Mesendoderm (in vitro differentiated cells): ENCODE results near the gene OR2S2.

Experiments used
- DNase-seq: peaks from one replicate; pipeline ENCODE4 v3.0.0; 2013
- H2AK5ac ChIP-seq: 2 replicates; pipeline ENCODE4 v1.6.1; 2013; ENCODE audit warnings: low read length, inconsistent platforms
- H2BK120ac ChIP-seq: 2 replicates; pipeline ENCODE4 v1.6.1; 2013; ENCODE audit warnings: low read depth, mild to moderate bottlenecking, low read length, moderate library complexity, mixed read lengths
- H2BK15ac ChIP-seq: replicated peaks from 2 replicates; pipeline ENCODE4 v1.6.1; 2013; ENCODE audit warnings: low read depth, mild to moderate bottlenecking, moderate library complexity
- H2BK5ac ChIP-seq: 2 replicates; pipeline ENCODE4 v1.6.1; 2013; ENCODE audit warnings: low read length, inconsistent platforms
- H3K18ac ChIP-seq: 2 replicates; pipeline ENCODE4 v1.6.1; 2013; ENCODE audit warnings: mild to moderate bottlenecking, low read length, mixed read lengths
- H3K23ac ChIP-seq: one replicate; pipeline ENCODE4 v1.6.1; 2013; ENCODE audit warnings: low read length
- H3K27ac ChIP-seq: 2 replicates; pipeline ENCODE4 v1.5.1; 2013; ENCODE audit warnings: low read depth, mild to moderate bottlenecking, inconsistent platforms, low read length, moderate library complexity
- H3K27me3 ChIP-seq: 2 replicates; pipeline ENCODE4 v1.6.1; 2013; ENCODE audit warnings: low read length, control low read depth, mild to moderate bottlenecking, inconsistent platforms; ENCODE audit not compliant: insufficient read depth, poor library complexity
- H3K36me3 ChIP-seq: 2 replicates; pipeline ENCODE4 v1.6.1; 2013; ENCODE audit warnings: low read length, inconsistent platforms; ENCODE audit not compliant: control insufficient read depth, insufficient read depth
- H3K4ac ChIP-seq: one replicate; pipeline ENCODE4 v1.6.1; 2013; ENCODE audit warnings: low read depth, mild to moderate bottlenecking, low read length, moderate library complexity
- H3K4me1 ChIP-seq: 2 replicates; pipeline ENCODE4 v1.6.1; 2013; ENCODE audit warnings: low read depth, low read length, inconsistent platforms; ENCODE audit not compliant: control insufficient read depth
- H3K4me2 ChIP-seq: 2 replicates; pipeline ENCODE4 v1.6.1; 2013; ENCODE audit warnings: low read length
- H3K4me3 ChIP-seq: 2 replicates; pipeline ENCODE4 v1.5.1; 2013; ENCODE audit warnings: mild to moderate bottlenecking, low read length
- H3K56ac ChIP-seq: one replicate; pipeline ENCODE4 v1.6.1; 2013; ENCODE audit warnings: low read length
- H3K79me1 ChIP-seq: 2 replicates; pipeline ENCODE4 v1.6.1; 2013; ENCODE audit warnings: low read length, inconsistent platforms
- H3K79me2 ChIP-seq: 2 replicates; pipeline ENCODE4 v1.6.1; 2013; ENCODE audit warnings: mild to moderate bottlenecking, low read length; ENCODE audit not compliant: control insufficient read depth, insufficient read depth
- H3K9ac ChIP-seq: 2 replicates; pipeline ENCODE4 v1.6.1; 2013; ENCODE audit warnings: low read length, inconsistent platforms
- H4K5ac ChIP-seq: one replicate; pipeline ENCODE4 v1.6.1; 2013; ENCODE audit warnings: low read length
- H4K8ac ChIP-seq: one replicate; pipeline ENCODE4 v1.6.1; 2013; ENCODE audit warnings: low read depth, mild to moderate bottlenecking, control low read depth, low read length, moderate library complexity
- WGBS: extraction: QIAGEN DNeasy Blood & Tissue Kit; methylation state at CpG from one replicate; pipeline ENCODE4 v1.1.7; 2013; ENCODE audit warnings: low lambda C conversion rate, missing lambda C conversion rate; ENCODE audit not compliant: insufficient coverage; ENCODE audit errors: extremely low coverage; 5-methylcytosine and 5-hydroxymethylcytosine counted together

The OR2S2 gene

DNA sequence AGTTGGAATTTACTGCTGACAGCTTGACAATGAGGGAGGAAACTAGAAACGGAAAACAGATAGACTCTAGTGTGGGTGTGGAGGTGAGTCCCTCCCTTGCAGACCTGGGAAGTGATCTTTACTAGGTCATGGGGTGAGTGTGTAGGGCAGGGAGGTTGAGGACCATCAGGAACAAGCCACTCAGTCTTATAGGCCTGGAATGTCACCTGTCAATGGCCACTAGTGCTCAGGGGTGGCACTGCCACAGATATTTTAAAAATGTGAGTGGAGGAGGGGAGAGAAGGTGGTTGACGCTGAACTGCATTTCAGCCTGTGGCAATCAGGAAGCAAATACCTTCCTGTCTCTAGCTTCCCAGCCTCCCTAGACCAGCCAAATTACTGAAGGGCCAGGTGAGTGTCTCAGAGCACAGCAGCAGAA, 9.0 kb downstream of the OR2S2 start:
- H3K4me2 ChIP-seq = no peak overlapping the region
- no peak overlapping the region for H3K4ac ChIP-seq
- no peak overlapping the region for H2BK15ac ChIP-seq
- H4K8ac ChIP-seq = no peak overlapping the region
- H3K4me3 ChIP-seq = no peak overlapping the region
- no peaks in the 10 kb centered on the region for H3K36me3 ChIP-seq
- H3K79me1 ChIP-seq = no peaks in the 10 kb centered on the region
- no peak overlapping the region for H2AK5ac ChIP-seq
- H3K56ac ChIP-seq = no peak overlapping the region
- H2BK120ac ChIP-seq = no peak overlapping the region
- H3K27ac ChIP-seq = no peak overlapping the region
- H3K4me1 ChIP-seq = peaks cover 2% of the 10 kb centered on the region
- H3K79me2 ChIP-seq = no peaks in the 10 kb centered on the region
- H2BK5ac ChIP-seq = no peak overlapping the region
- no peak overlapping the region for H3K23ac ChIP-seq
- no CpG with 5 or more reads among the region's 2 CpGs for WGBS
- no peak overlapping the region for H4K5ac ChIP-seq
- no peak overlapping the region for H3K18ac ChIP-seq
- DNase-seq = peak; percentile 91
- no peak overlapping the region for H3K9ac ChIP-seq
- peaks cover 3% of the 10 kb centered on the region for H3K27me3 ChIP-seq

DNA sequence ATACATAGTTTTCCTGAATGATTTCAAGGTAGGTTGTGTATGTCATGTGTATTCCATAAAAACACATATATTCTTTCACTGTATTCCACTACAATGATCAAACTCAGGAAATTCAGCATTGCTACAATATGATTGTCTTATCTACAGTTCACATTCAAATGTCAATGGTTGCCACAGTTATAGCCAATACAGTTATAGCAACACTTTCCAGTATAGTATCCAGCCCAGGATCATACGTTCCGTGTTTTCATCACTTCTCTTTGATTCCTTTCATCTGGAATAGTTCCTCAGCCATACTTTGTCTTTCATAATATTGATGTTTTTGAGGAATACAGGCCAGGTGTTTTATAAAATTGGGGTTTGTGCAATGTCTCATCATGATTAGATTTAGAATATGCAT, 9.5 kb downstream of the OR2S2 start:
- WGBS = no CpG with 5 or more reads among the region's 2 CpGs
- Histone ChIP-seq H4K5ac (no peak overlapping the region), H3K18ac (no peak overlapping the region), H3K23ac (no peak overlapping the region), H4K8ac (no peak overlapping the region), H3K27ac (no peak overlapping the region), H3K79me1 (no peaks in the 10 kb centered on the region), H3K4me2 (no peak overlapping the region), H3K79me2 (no peaks in the 10 kb centered on the region), H2BK5ac (no peak overlapping the region), H3K4ac (no peak overlapping the region), H3K4me1 (peaks cover 2% of the 10 kb centered on the region), H3K4me3 (no peak overlapping the region), H3K56ac (no peak overlapping the region), H2AK5ac (no peak overlapping the region), H2BK15ac (no peak overlapping the region), H2BK120ac (no peak overlapping the region), H3K9ac (no peak overlapping the region), H3K36me3 (no peaks in the 10 kb centered on the region), H3K27me3 (peaks cover 4% of the 10 kb centered on the region)
- DNase-seq = no peak

DNA sequence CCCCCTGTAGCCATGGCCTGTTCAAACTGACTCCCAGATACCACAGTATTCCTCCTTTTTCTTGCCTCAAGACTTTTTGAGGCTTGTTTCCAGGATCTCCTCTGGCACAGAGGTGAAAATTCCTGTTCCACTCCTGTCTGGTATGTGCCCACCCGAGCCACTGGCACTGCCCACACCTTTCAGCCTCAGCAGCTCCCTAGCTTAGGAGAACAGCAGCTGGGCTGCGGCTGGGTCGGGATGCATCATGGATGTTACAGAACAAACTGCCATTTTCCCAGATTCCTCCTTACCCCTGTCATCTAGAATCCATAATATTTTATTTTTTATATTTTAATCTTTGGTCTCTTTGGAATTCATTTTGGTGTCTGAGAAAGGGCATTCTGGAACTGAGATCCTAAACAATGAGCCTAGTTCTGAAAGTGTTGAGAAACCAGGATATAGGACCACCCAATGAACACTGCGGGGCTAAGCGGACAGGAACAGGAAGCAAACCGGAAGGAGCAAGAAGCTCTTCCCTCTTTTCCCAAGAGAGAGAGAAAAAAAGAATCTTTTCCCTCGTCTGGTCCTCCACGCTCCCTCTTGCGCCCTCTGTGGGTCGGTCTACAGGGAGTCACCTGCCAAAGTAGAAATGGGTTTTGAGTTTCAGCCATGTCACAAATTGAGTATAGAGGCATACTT, 12.5 kb downstream of the OR2S2 start:
- Histone ChIP-seq H2BK120ac (no peak overlapping the region), H2BK5ac (no peak overlapping the region), H3K4me2 (no peak overlapping the region), H3K56ac (no peak overlapping the region), H3K4me1 (peaks cover 2% of the 10 kb centered on the region), H3K27me3 (peaks cover 4% of the 10 kb centered on the region), H3K27ac (no peak overlapping the region), H3K79me1 (no peaks in the 10 kb centered on the region), H4K8ac (peak overlapping the region; percentile 91), H2AK5ac (no peak overlapping the region), H4K5ac (peak overlapping the region; percentile 8), H2BK15ac (no peak overlapping the region), H3K4me3 (no peak overlapping the region), H3K4ac (no peak overlapping the region), H3K9ac (no peak overlapping the region), H3K23ac (no peak overlapping the region), H3K79me2 (no peaks in the 10 kb centered on the region), H3K18ac (no peak overlapping the region), H3K36me3 (no peaks in the 10 kb centered on the region)
- DNase-seq = peak; percentile 92
- WGBS = no CpG with 5 or more reads among the region's 10 CpGs

DNA sequence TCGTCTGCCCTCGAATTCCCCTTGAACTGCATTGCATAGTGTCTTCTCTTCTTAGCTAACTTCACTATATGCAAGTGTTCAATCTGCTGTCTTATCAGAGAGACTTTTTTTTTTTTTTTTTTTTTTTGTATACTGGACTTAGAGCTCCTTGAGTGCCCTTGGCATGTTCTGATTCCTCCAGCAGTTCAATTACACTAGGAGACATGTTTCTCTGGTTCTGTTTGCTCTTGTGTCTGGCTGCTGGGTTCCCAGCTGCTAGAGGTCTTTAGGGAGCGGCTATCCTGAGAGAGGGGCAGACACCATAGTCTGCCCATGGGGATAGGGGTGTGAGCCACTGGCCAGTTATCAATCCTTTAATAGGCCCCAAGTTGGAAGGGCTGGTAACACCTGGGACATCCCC, 13.1 kb downstream of the OR2S2 start:
- no peak for DNase-seq
- H3K56ac ChIP-seq = no peak overlapping the region
- no peak overlapping the region for H3K4ac ChIP-seq
- no peaks in the 10 kb centered on the region for H3K36me3 ChIP-seq
- no peak overlapping the region for H3K4me2 ChIP-seq
- peaks cover 2% of the 10 kb centered on the region for H3K4me1 ChIP-seq
- H3K27ac ChIP-seq = no peak overlapping the region
- H3K79me2 ChIP-seq = no peaks in the 10 kb centered on the region
- no peak overlapping the region for H2BK5ac ChIP-seq
- no peak overlapping the region for H4K5ac ChIP-seq
- H3K27me3 ChIP-seq = peaks cover 4% of the 10 kb centered on the region
- no peak overlapping the region for H3K9ac ChIP-seq
- no peak overlapping the region for H2AK5ac ChIP-seq
- no peak overlapping the region for H3K18ac ChIP-seq
- no peak overlapping the region for H3K23ac ChIP-seq
- no peak overlapping the region for H3K4me3 ChIP-seq
- no CpG with 5 or more reads among the region's 3 CpGs for WGBS
- H2BK15ac ChIP-seq = no peak overlapping the region
- no peaks in the 10 kb centered on the region for H3K79me1 ChIP-seq
- H4K8ac ChIP-seq = peak overlapping the region; percentile 91
- no peak overlapping the region for H2BK120ac ChIP-seq

DNA sequence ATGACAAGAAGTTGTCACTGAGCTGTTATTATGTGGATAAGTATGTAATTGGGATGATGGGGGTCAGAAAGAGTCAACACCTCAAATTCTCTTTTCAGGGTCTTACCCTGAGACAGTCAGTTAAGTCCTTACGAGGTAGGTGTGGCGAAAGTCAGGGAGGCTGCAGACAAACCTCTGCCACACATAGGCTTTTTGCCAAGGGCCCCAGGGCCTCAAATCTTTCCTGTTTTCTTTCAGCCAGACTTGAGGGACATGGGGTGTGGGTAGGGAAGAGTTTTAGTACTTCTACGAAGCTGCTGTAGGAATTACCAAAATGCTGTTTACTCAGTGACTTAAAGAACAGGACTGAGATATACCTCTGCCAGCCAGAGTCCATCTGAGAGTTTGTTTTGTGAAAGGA, 13.8 kb downstream of the OR2S2 start:
- peaks cover 4% of the 10 kb centered on the region for H3K27me3 ChIP-seq
- H2AK5ac ChIP-seq = no peak overlapping the region
- no peaks in the 10 kb centered on the region for H3K79me2 ChIP-seq
- no peak for DNase-seq
- no peaks in the 10 kb centered on the region for H3K79me1 ChIP-seq
- no peak overlapping the region for H3K27ac ChIP-seq
- H3K36me3 ChIP-seq = no peaks in the 10 kb centered on the region
- H3K4me1 ChIP-seq = peaks cover 2% of the 10 kb centered on the region
- no peak overlapping the region for H3K4ac ChIP-seq
- H2BK15ac ChIP-seq = no peak overlapping the region
- no CpG with 5 or more reads among the region's 3 CpGs for WGBS
- H3K4me2 ChIP-seq = no peak overlapping the region
- H2BK120ac ChIP-seq = no peak overlapping the region
- no peak overlapping the region for H3K18ac ChIP-seq
- H4K8ac ChIP-seq = no peak overlapping the region
- H2BK5ac ChIP-seq = no peak overlapping the region
- no peak overlapping the region for H3K23ac ChIP-seq
- no peak overlapping the region for H3K9ac ChIP-seq
- H3K4me3 ChIP-seq = no peak overlapping the region
- no peak overlapping the region for H3K56ac ChIP-seq
- no peak overlapping the region for H4K5ac ChIP-seq

DNA sequence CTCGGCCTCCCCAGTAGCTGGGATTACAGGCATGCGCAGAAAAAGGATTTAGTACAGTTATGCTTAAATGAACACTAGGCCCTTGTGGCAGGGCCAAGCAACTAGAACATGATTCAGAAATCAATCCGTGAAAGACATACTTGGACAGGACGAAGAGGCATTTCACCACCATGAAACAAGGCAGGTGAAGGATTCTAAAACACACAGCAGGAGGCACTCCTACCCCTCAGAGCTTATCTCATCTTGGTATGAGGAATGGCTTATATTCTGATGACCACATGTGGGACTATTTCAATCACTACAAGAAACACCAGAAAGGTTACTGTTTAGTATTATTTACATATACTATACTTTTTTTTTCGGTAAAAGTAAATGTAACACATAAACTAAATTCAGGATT, 15.7 kb downstream of the OR2S2 start:
- no peak overlapping the region for H4K5ac ChIP-seq
- no peak overlapping the region for H3K56ac ChIP-seq
- H3K4me3 ChIP-seq = no peak overlapping the region
- no peak overlapping the region for H3K4ac ChIP-seq
- peaks cover 4% of the 10 kb centered on the region for H3K27me3 ChIP-seq
- no peaks in the 10 kb centered on the region for H3K79me2 ChIP-seq
- no CpG with 5 or more reads among the region's 5 CpGs for WGBS
- H2BK120ac ChIP-seq = no peak overlapping the region
- no peak overlapping the region for H2BK5ac ChIP-seq
- H3K23ac ChIP-seq = no peak overlapping the region
- DNase-seq = no peak
- H3K4me1 ChIP-seq = peaks cover 2% of the 10 kb centered on the region
- no peak overlapping the region for H2BK15ac ChIP-seq
- no peak overlapping the region for H2AK5ac ChIP-seq
- H3K36me3 ChIP-seq = no peaks in the 10 kb centered on the region
- no peak overlapping the region for H3K18ac ChIP-seq
- H3K79me1 ChIP-seq = no peaks in the 10 kb centered on the region
- no peak overlapping the region for H3K27ac ChIP-seq
- H3K9ac ChIP-seq = no peak overlapping the region
- H4K8ac ChIP-seq = no peak overlapping the region
- H3K4me2 ChIP-seq = no peak overlapping the region
